SK-N-SH treated with all-trans-retinoic acid at 6 μM for 48 hours (cell line): ENCODE results near the gene TEX35.
A peak's percentile ranks its signal among the peaks of the same experiment; 100 is the strongest.

ENCODE experiments used
- ATAC-seq: fragments of 200-7000 bp; cut with Tn5 transposase; 3 replicates; pipeline ENCODE4 v1.9.1; 2020; ENCODE audit warnings: mild to moderate bottlenecking, moderate library complexity
- ARNTL ChIP-seq: fragments of 450-650 bp; formaldehyde crosslinking; IDR thresholded peaks from 2 replicates; pipeline ENCODE4 v1.5.0; 2020; ENCODE audit warnings: low read depth, mild to moderate bottlenecking, moderate library complexity, borderline replicate concordance
- BACH2 ChIP-seq: fragments of 250-450 bp; sonication (Bioruptor Pico); IDR thresholded peaks from 2 replicates; pipeline ENCODE4 v1.9.0; 2021; ENCODE audit warnings: mild to moderate bottlenecking, borderline replicate concordance
- CREB5 ChIP-seq: fragments of 250-450 bp; sonication (Bioruptor Pico); IDR thresholded peaks from 2 replicates; pipeline ENCODE4 v1.5.1; 2020; ENCODE audit warnings: low read depth, mild to moderate bottlenecking, moderate library complexity
- CSRNP3 ChIP-seq: fragments of 250-450 bp; sonication (Bioruptor Pico); IDR thresholded peaks from 2 replicates; pipeline ENCODE4 v1.5.1; 2021; ENCODE audit warnings: mild to moderate bottlenecking, moderate library complexity
- ESRRG ChIP-seq: fragments of 250-450 bp; sonication (Bioruptor Pico); IDR thresholded peaks from 2 replicates; pipeline ENCODE4 v1.6.1; 2021; ENCODE audit warnings: mild to moderate bottlenecking
- GLIS3 ChIP-seq: fragments of 250-450 bp; sonication (Bioruptor Pico); IDR thresholded peaks from 2 replicates; pipeline ENCODE4 v1.5.0; 2020; ENCODE audit warnings: mild to moderate bottlenecking, moderate library complexity
- ISL1 ChIP-seq: fragments of 250-450 bp; sonication (Bioruptor Pico); IDR thresholded peaks from 2 replicates; pipeline ENCODE4 v2.1.2; 2022; ENCODE audit warnings: mild to moderate bottlenecking, moderate library complexity
- OSR1 ChIP-seq: fragments of 250-450 bp; sonication (Bioruptor Pico); IDR thresholded peaks from 2 replicates; pipeline ENCODE4 v1.8.0; 2022; ENCODE audit warnings: moderate library complexity, mild to moderate bottlenecking, inconsistent platforms
- PATZ1 ChIP-seq: fragments of 250-450 bp; sonication (Bioruptor Pico); IDR thresholded peaks from 2 replicates; pipeline ENCODE4 v1.8.0; 2020; ENCODE audit warnings: mild to moderate bottlenecking, moderate library complexity, borderline replicate concordance
- POU6F1 ChIP-seq: fragments of 250-450 bp; sonication (Bioruptor Pico); IDR thresholded peaks from 2 replicates; pipeline ENCODE4 v1.8.0; 2021; ENCODE audit warnings: low read depth, mild to moderate bottlenecking, moderate library complexity, borderline replicate concordance
- PPARA ChIP-seq: fragments of 250-450 bp; sonication (Bioruptor Pico); IDR thresholded peaks from 2 replicates; pipeline ENCODE4 v1.5.0; 2020; ENCODE audit warnings: mild to moderate bottlenecking, borderline replicate concordance
- RARB ChIP-seq: fragments of 250-450 bp; sonication (Bioruptor Pico); IDR thresholded peaks from 2 replicates; pipeline ENCODE4 v1.8.0; 2021; ENCODE audit warnings: mild to moderate bottlenecking, moderate library complexity
- SNAI2 ChIP-seq: fragments of 250-450 bp; sonication (Bioruptor Pico); IDR thresholded peaks from 2 replicates; pipeline ENCODE4 v1.5.0; 2020; ENCODE audit warnings: mild to moderate bottlenecking, moderate library complexity
- TCF4 ChIP-seq: fragments of 250-450 bp; sonication (Bioruptor Pico); IDR thresholded peaks from 2 replicates; pipeline ENCODE4 v1.8.0; 2021; ENCODE audit warnings: mild to moderate bottlenecking, moderate library complexity, borderline replicate concordance
- TOX ChIP-seq: fragments of 250-450 bp; sonication (Bioruptor Pico); IDR thresholded peaks from 2 replicates; pipeline ENCODE4 v1.8.0; 2021; ENCODE audit warnings: mild to moderate bottlenecking, moderate library complexity, borderline replicate concordance
- TSHZ2 ChIP-seq: fragments of 250-450 bp; sonication (Bioruptor Pico); IDR thresholded peaks from 2 replicates; pipeline ENCODE4 v1.5.0; 2020; ENCODE audit warnings: mild to moderate bottlenecking, moderate library complexity
- ZC3H10 ChIP-seq: fragments of 250-450 bp; sonication (Bioruptor Pico); IDR thresholded peaks from 2 replicates; pipeline ENCODE4 v1.5.1; 2021; ENCODE audit warnings: mild to moderate bottlenecking, moderate library complexity
- ZFP3 ChIP-seq: fragments of 250-450 bp; sonication (Bioruptor Pico); IDR thresholded peaks from 2 replicates; pipeline ENCODE4 v1.5.0; 2020; ENCODE audit warnings: mild to moderate bottlenecking, moderate library complexity
- ZFP30 ChIP-seq: fragments of 450-650 bp; formaldehyde crosslinking; IDR thresholded peaks from 2 replicates; pipeline ENCODE4 v1.5.0; 2022; ENCODE audit warnings: mild to moderate bottlenecking, moderate library complexity
- ZNF70 ChIP-seq: fragments of 450-650 bp; formaldehyde crosslinking; IDR thresholded peaks from 2 replicates; pipeline ENCODE4 v1.5.0; 2020; ENCODE audit warnings: mild to moderate bottlenecking, moderate library complexity
- ZNF8 ChIP-seq: fragments of 450-650 bp; formaldehyde crosslinking; IDR thresholded peaks from 2 replicates; pipeline ENCODE4 v1.5.0; 2020; ENCODE audit warnings: mild to moderate bottlenecking, moderate library complexity

Gene TEX35

GRCh38 chr1:178464566-178464965 lies 48.3 kb upstream of the TEX35 start:
- TF ChIP-seq PATZ1 (CRISPR knock-in tag) (no peak), CREB5 (CRISPR knock-in tag) (no peak), CSRNP3 (CRISPR knock-in tag) (no peak), ISL1 (CRISPR knock-in tag) (no peak), ESRRG (CRISPR knock-in tag) (no peak), POU6F1 (CRISPR knock-in tag) (no peak), TCF4 (CRISPR knock-in tag) (no peak), ZFP30 (CRISPR knock-in tag) (no peak), OSR1 (CRISPR knock-in tag) (no peak), GLIS3 (CRISPR knock-in tag) (no peak), TOX (CRISPR knock-in tag) (no peak), ZNF70 (CRISPR knock-in tag) (no peak), TSHZ2 (CRISPR knock-in tag) (no peak), PPARA (CRISPR knock-in tag) (no peak), SNAI2 (CRISPR knock-in tag) (no peak), ARNTL (CRISPR knock-in tag) (no peak), RARB (CRISPR knock-in tag) (no peak), ZC3H10 (CRISPR knock-in tag) (no peak), BACH2 (no peak), ZFP3 (CRISPR knock-in tag) (no peak)
- no peak for ATAC-seq

- no peak for TF ChIP-seq TOX (CRISPR knock-in tag)
- ATAC-seq, result peak; percentile 62
Measured at GRCh38 chr1:178465011-178465410, 47.9 kb upstream of the TEX35 start.

GRCh38 chr1:178467837-178468236 lies 45.1 kb upstream of the TEX35 start:
- ATAC-seq, result no peak
- no peak for TF ChIP-seq ZC3H10 (CRISPR knock-in tag)
- no peak for TF ChIP-seq CREB5 (CRISPR knock-in tag)
- TF ChIP-seq ZNF70 (CRISPR knock-in tag), result no peak
- no peak for TF ChIP-seq BACH2
- no peak for TF ChIP-seq OSR1 (CRISPR knock-in tag)
- TF ChIP-seq PPARA (CRISPR knock-in tag), result no peak
- TF ChIP-seq PATZ1 (CRISPR knock-in tag), result no peak
- TF ChIP-seq ISL1 (CRISPR knock-in tag), result no peak
- no peak for TF ChIP-seq GLIS3 (CRISPR knock-in tag)
- no peak for TF ChIP-seq ZFP3 (CRISPR knock-in tag)
- TF ChIP-seq POU6F1 (CRISPR knock-in tag), result no peak
- no peak for TF ChIP-seq SNAI2 (CRISPR knock-in tag)
- no peak for TF ChIP-seq ESRRG (CRISPR knock-in tag)
- no peak for TF ChIP-seq RARB (CRISPR knock-in tag)
- no peak for TF ChIP-seq ZNF8 (CRISPR knock-in tag)
